Rectal smooth muscle tissue (tissue), 1 donor: ENCODE measurements around the gene ACADL.
"Not testable (repeated sequence)": the region's sequence is repeated elsewhere in the genome, so short reads cannot be mapped to it uniquely, and the experiment has no call there.

Source experiments
- H3K27ac ChIP-seq: one replicate; pipeline ENCODE4 v1.7.0; 2013; ENCODE audit warnings: low read depth, low read length, inconsistent platforms
- H3K27me3 ChIP-seq: one replicate; pipeline ENCODE4 v1.7.0; 2013; ENCODE audit warnings: low read length; ENCODE audit not compliant: control insufficient read depth, insufficient read depth
- H3K36me3 ChIP-seq: one replicate; pipeline ENCODE4 v1.7.0; 2013; ENCODE audit warnings: low read length; ENCODE audit not compliant: control insufficient read depth, insufficient read depth
- H3K4me1 ChIP-seq: one replicate; pipeline ENCODE4 v1.7.0; 2013; ENCODE audit warnings: low read length; ENCODE audit not compliant: control insufficient read depth, insufficient read depth
- H3K4me3 ChIP-seq: one replicate; pipeline ENCODE4 v1.7.0; 2013; ENCODE audit warnings: low read length
- H3K9ac ChIP-seq: one replicate; pipeline ENCODE4 v1.7.0; 2013; ENCODE audit warnings: low read length

Gene ACADL

GRCh38 chr2:210198326-210198725 is 26.9 kb downstream of the ACADL start:
- no peaks in the 10 kb centered on the region for H3K36me3 ChIP-seq
- H3K4me3 ChIP-seq, result no peak overlapping the region
- H3K4me1 ChIP-seq, result no peaks in the 10 kb centered on the region
- no peaks in the 10 kb centered on the region for H3K27me3 ChIP-seq
- H3K9ac ChIP-seq, result no peak overlapping the region
- H3K27ac ChIP-seq, result no peak overlapping the region

- no peak overlapping the region for H3K4me3 ChIP-seq
- H3K27me3 ChIP-seq, result no peaks in the 10 kb centered on the region
- H3K9ac ChIP-seq, result no peak overlapping the region
- H3K27ac ChIP-seq, result no peak overlapping the region
- H3K36me3 ChIP-seq, result no peaks in the 10 kb centered on the region
- H3K4me1 ChIP-seq, result no peaks in the 10 kb centered on the region
Measured at GRCh38 chr2:210197720-210198119, 27.5 kb downstream of the ACADL start.

GRCh38 chr2:210195101-210195852 is 30.0 kb downstream of the ACADL start:
- Histone ChIP-seq H3K4me1 (no peaks in the 10 kb centered on the region), H3K9ac (no peak overlapping the region), H3K27me3 (no peaks in the 10 kb centered on the region), H3K36me3 (no peaks in the 10 kb centered on the region), H3K27ac (no peak overlapping the region), H3K4me3 (peak overlapping the region; percentile 53)

- Histone ChIP-seq H3K4me3 (no peak overlapping the region), H3K27ac (no peak overlapping the region), H3K36me3 (no peaks in the 10 kb centered on the region)
Measured at GRCh38 chr2:210190345-210190744, 34.9 kb downstream of the ACADL start.

GRCh38 chr2:210189452-210190138 is 35.7 kb downstream of the ACADL start:
- Histone ChIP-seq H3K9ac (no peak overlapping the region), H3K4me3 (no peak overlapping the region), H3K27ac (no peak overlapping the region), H3K27me3 (no peaks in the 10 kb centered on the region), H3K4me1 (no peaks in the 10 kb centered on the region), H3K36me3 (no peaks in the 10 kb centered on the region)

More at GRCh38 chr2:210190345-210190744, 34.9 kb downstream of the ACADL start:
- Histone ChIP-seq H3K27me3 (no peaks in the 10 kb centered on the region), H3K9ac (no peak overlapping the region), H3K4me1 (no peaks in the 10 kb centered on the region)

- Histone ChIP-seq H3K27me3 (no peaks in the 10 kb centered on the region), H3K36me3 (no peaks in the 10 kb centered on the region), H3K4me1 (no peaks in the 10 kb centered on the region), H3K4me3 (no peak overlapping the region), H3K9ac (no peak overlapping the region), H3K27ac (no peak overlapping the region)
Measured at GRCh38 chr2:210188755-210189154, 36.5 kb downstream of the ACADL start.

GRCh38 chr2:210188190-210188589 is 37.1 kb downstream of the ACADL start:
- no peaks in the 10 kb centered on the region for H3K36me3 ChIP-seq
- H3K9ac ChIP-seq, result no peak overlapping the region
- H3K4me3 ChIP-seq, result no peak overlapping the region
- H3K27ac ChIP-seq, result no peak overlapping the region
- H3K27me3 ChIP-seq, result no peaks in the 10 kb centered on the region
- no peaks in the 10 kb centered on the region for H3K4me1 ChIP-seq

GRCh38 chr2:210183936-210184335 is 41.3 kb downstream of the ACADL start:
- H3K36me3 ChIP-seq, H3K27me3 ChIP-seq, H3K9ac ChIP-seq, H3K4me1 ChIP-seq, H3K4me3 ChIP-seq, H3K27ac ChIP-seq: not testable (repeated sequence)

GRCh38 chr2:210181606-210182088 is 43.6 kb downstream of the ACADL start:
- not testable (repeated sequence) for H3K4me3 ChIP-seq, H3K36me3 ChIP-seq, H3K27me3 ChIP-seq, H3K4me1 ChIP-seq, H3K27ac ChIP-seq, H3K9ac ChIP-seq

- H3K27ac ChIP-seq, H3K4me1 ChIP-seq, H3K36me3 ChIP-seq, H3K27me3 ChIP-seq, H3K4me3 ChIP-seq, H3K9ac ChIP-seq: not testable (repeated sequence)
Measured at GRCh38 chr2:210181033-210181605, 44.1 kb downstream of the ACADL start.

- H3K36me3 ChIP-seq, result no peaks in the 10 kb centered on the region
- H3K27ac ChIP-seq, result no peak overlapping the region
- no peaks in the 10 kb centered on the region for H3K4me1 ChIP-seq
- no peak overlapping the region for H3K4me3 ChIP-seq
- no peak overlapping the region for H3K9ac ChIP-seq
- H3K27me3 ChIP-seq, result no peaks in the 10 kb centered on the region
Measured at GRCh38 chr2:210180477-210180876, 44.8 kb downstream of the ACADL start.

GRCh38 chr2:210179351-210179990 is 45.8 kb downstream of the ACADL start:
- Histone ChIP-seq H3K36me3 (no peaks in the 10 kb centered on the region), H3K27me3 (no peaks in the 10 kb centered on the region), H3K4me1 (no peaks in the 10 kb centered on the region), H3K4me3 (no peak overlapping the region), H3K9ac (no peak overlapping the region), H3K27ac (no peak overlapping the region)
